ENCODE results near the gene JPH4.
"Not testable (repeated sequence)": the region's sequence is repeated elsewhere in the genome, so short reads cannot be mapped to it uniquely, and the experiment has no call there.

Gene JPH4

GRCh38 chr14:23602181-23603095 lies 23.8 kb upstream of the JPH4 start:
- TF ChIP-seq, protein P1, sequence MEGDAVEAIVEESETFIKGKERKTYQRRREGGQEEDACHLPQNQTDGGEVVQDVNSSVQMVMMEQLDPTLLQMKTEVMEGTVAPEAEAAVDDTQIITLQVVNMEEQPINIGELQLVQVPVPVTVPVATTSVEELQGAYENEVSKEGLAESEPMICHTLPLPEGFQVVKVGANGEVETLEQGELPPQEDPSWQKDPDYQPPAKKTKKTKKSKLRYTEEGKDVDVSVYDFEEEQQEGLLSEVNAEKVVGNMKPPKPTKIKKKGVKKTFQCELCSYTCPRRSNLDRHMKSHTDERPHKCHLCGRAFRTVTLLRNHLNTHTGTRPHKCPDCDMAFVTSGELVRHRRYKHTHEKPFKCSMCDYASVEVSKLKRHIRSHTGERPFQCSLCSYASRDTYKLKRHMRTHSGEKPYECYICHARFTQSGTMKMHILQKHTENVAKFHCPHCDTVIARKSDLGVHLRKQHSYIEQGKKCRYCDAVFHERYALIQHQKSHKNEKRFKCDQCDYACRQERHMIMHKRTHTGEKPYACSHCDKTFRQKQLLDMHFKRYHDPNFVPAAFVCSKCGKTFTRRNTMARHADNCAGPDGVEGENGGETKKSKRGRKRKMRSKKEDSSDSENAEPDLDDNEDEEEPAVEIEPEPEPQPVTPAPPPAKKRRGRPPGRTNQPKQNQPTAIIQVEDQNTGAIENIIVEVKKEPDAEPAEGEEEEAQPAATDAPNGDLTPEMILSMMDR (conservative IDR thresholded peaks at IDR 0.05; ENCODE audit: control insufficient read depth, insufficient read depth, low read depth, low read length), result no peak
- DNase-seq (ENCODE audit: low read depth), result no peak
- H3K4me3 ChIP-seq (ENCODE audit: control insufficient read depth, low read depth, low read length), result no peak overlapping the region

- H3K4me3 ChIP-seq (ENCODE audit: control insufficient read depth, low read depth, low read length), result no peak overlapping the region
- no peak for DNase-seq (ENCODE audit: low read depth)
- TF ChIP-seq, protein P1 (conservative IDR thresholded peaks at IDR 0.05; ENCODE audit: control insufficient read depth, insufficient read depth, low read depth, low read length), result no peak
Measured at GRCh38 chr14:23601845-23602180, 23.2 kb upstream of the JPH4 start.

DNA sequence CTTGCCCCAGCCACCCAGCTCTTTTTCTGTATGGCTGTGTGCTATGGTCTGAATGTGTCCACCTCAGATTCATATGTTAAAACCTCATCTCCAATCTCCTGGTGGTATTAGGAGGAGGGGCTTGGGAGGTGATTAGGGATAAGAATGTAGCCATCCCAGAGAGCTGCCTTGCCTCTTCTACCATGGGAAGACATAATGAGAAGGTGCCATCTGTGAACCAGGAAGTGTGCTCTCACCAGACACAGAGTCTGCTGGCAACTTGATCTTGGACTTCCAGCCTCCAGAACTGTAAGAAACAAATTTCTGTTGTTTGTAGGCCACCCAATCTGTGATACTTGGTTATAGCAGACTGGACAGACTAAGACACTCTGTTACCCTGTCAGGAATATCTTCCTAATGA lies 22.8 kb upstream of the JPH4 start:
- TF ChIP-seq, protein P1 (conservative IDR thresholded peaks at IDR 0.05; ENCODE audit: control insufficient read depth, insufficient read depth, low read depth, low read length), result no peak
- DNase-seq (ENCODE audit: low read depth), result no peak
- no peak overlapping the region for H3K4me3 ChIP-seq (ENCODE audit: control insufficient read depth, low read depth, low read length)

DNA sequence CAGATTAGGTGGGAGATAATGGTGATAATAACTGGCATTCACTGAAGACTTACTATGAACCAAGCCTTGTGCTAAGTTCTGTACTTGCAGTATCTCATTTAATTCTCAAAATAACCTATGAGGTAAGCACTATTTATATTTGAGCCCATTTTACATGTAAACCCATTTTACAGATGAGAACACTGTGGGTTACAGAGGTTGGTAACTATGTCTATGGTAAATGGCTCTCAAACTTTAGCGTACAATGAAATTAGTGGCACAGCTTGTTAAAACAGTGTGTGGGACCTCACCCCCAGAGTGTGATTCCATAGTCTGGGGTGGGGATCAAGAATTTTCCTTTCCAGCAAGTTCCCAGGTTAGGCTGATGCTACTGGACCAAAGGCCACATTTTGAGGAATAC lies 22.2 kb upstream of the JPH4 start:
- TF ChIP-seq, protein P1 (conservative IDR thresholded peaks at IDR 0.05; ENCODE audit: control insufficient read depth, insufficient read depth, low read depth, low read length), result no peak
- no peak for DNase-seq (ENCODE audit: low read depth)
- H3K4me3 ChIP-seq (ENCODE audit: control insufficient read depth, low read depth, low read length), result no peak overlapping the region

DNA sequence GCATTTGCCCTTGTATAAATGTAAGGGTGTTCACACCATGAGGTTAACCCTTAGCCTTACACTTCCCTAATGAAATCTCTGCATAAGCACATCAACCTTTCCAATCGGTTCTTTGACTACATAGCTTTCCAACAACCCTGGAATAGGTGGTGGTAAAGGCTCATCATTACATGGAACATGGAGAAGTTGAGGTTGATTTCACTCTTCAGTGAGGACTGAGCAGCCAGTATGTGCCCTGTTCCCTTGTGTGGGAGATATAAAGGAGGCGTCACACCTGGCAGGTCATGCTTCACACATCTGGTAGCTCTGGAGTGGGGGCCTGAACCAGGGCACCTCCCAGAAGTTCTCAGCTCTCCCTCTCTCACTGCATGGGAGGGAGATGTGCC lies 21.7 kb upstream of the JPH4 start:
- H3K4me3 ChIP-seq (ENCODE audit: control insufficient read depth, low read depth, low read length), result no peak overlapping the region
- TF ChIP-seq, protein P1 (conservative IDR thresholded peaks at IDR 0.05; ENCODE audit: control insufficient read depth, insufficient read depth, low read depth, low read length), result no peak
- no peak for DNase-seq (ENCODE audit: low read depth)

- DNase-seq (ENCODE audit: low read depth); H3K4me3 ChIP-seq (ENCODE audit: control insufficient read depth, low read depth, low read length): not testable (repeated sequence)
Measured at GRCh38 chr14:23594191-23594590, 15.6 kb upstream of the JPH4 start.

- TF ChIP-seq, protein P1 (conservative IDR thresholded peaks at IDR 0.05; ENCODE audit: control insufficient read depth, insufficient read depth, low read depth, low read length), result no peak
- no peak for DNase-seq (ENCODE audit: low read depth)
Measured at GRCh38 chr14:23590198-23590597, 11.6 kb upstream of the JPH4 start.

More at GRCh38 chr14:23590198-23590597, 11.6 kb upstream of the JPH4 start:
- no peak overlapping the region for H3K4me3 ChIP-seq (ENCODE audit: control insufficient read depth, low read depth, low read length)
